ENCODE data around the gene LDLRAD3.
A peak's percentile ranks its signal among the peaks of the same experiment; 100 is the strongest.

Gene LDLRAD3

DNA sequence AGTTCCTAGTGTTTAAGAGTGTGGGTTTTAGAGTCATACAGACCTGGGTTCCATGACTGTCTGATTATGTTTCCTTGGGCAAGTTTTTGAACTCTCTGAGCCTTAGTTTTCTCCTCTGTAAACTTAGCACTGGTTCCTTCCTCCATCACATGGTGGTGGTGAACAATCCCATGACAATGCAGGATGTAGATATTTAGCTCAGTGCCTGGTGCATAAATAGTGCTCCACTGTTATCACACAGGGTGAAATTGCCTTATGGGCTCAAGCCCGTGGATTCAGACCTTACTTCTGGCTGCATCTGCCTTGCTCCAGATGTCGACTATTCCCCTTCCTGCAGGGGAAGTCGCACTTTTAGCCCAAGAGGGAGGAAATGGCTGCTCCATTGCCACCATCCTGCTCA, 62.7 kb downstream of the LDLRAD3 start:
- no peak for TF ChIP-seq GATA3 (IDR thresholded peaks at IDR 0.05; ENCODE audit: low read depth, low read length)
- no peak for TF ChIP-seq GATA2 (IDR thresholded peaks at IDR 0.05; ENCODE audit: low read depth, low read length)

GRCh38 chr11:36007127-36007655, 63.3 kb downstream of the LDLRAD3 start:
- TF ChIP-seq GATA2 (IDR thresholded peaks at IDR 0.05; ENCODE audit: low read depth, low read length) (no peak), GATA3 (IDR thresholded peaks at IDR 0.05; ENCODE audit: low read depth, low read length) (no peak)

DNA sequence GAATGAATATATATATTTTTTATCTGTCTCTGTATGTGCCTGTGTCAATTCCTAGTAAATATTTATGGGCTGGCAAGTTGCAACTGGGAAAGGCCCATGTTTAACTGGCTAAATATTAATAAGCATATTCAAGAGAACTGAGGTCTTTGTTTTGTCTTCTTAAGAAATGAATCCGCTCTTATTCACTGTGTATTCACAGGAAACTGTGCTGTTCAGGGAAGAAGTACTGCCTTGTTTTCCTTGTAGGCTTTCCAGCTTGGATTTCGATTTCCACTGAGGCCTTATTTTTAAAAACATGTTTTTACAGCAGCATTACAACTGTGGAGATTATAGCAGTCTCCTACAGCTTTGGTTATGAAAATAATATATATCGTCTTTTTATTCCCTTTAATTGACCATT, 64.7 kb downstream of the LDLRAD3 start:
- no peak for TF ChIP-seq GATA3 (IDR thresholded peaks at IDR 0.05; ENCODE audit: low read depth, low read length)
- no peak for TF ChIP-seq GATA2 (IDR thresholded peaks at IDR 0.05; ENCODE audit: low read depth, low read length)

- no peak for TF ChIP-seq GATA2 (IDR thresholded peaks at IDR 0.05; ENCODE audit: low read depth, low read length)
- no peak for TF ChIP-seq GATA3 (IDR thresholded peaks at IDR 0.05; ENCODE audit: low read depth, low read length)
Measured at GRCh38 chr11:36009473-36009872, 65.6 kb downstream of the LDLRAD3 start.

DNA sequence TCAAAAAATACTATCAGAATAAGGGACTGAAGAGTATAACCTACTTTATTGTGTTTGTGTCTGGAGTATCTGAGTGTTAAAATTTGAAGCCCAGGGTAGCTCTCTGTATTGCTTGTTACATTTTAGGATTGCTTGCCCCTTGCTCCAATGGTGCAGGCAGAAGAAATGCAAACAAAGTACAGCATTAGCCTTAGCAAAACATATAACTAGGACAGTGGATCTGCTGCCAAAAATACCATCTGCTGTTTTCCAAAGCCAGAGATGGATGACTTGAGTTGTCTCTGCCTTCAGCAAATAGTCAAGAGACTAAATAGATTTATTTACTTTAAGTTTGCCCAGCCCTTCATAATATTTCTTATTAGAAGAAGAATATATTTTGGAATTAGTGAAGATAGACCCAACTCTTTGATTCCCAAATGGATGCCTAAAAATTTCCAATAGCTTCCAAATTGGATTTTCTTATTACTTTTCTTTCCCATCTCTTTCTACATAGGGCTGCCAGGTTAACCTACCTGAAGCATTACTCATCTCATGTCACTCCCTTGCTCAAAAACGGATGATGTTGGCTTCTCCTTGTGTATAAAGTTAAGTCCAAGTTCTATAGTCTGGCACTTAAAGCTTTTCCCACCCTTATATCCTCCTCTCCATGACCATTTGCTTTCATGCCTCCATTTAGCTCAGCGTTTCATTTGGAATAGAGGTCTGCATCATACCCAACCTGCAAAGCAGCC, 66.3 kb downstream of the LDLRAD3 start:
- TF ChIP-seq GATA2 (IDR thresholded peaks at IDR 0.05; ENCODE audit: low read depth, low read length) (no peak), GATA3 (IDR thresholded peaks at IDR 0.05; ENCODE audit: low read depth, low read length) (no peak)

DNA sequence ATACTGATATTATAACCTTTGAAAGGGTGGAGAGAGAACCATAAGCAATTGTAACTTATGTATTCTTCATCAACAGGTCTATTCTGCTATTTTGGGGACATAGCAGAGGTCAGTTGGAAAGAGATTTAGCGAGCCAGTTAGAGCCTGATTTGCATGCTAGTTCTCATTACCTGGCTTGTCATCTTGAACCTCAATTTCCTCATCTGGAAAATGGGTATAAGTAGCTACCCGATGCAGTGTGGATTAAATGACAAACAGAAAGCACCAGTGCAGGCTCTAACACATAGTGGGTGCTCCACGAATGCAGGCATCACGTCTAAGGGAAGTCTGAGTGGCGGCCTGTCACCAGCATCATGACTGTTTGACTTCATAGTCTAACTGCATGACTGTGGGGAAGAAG, 67.7 kb downstream of the LDLRAD3 start:
- TF ChIP-seq GATA2 (IDR thresholded peaks at IDR 0.05; ENCODE audit: low read depth, low read length) = no peak
- no peak for TF ChIP-seq GATA3 (IDR thresholded peaks at IDR 0.05; ENCODE audit: low read depth, low read length)

GRCh38 chr11:36012455-36012854, 68.6 kb downstream of the LDLRAD3 start:
- TF ChIP-seq GATA3 (IDR thresholded peaks at IDR 0.05; ENCODE audit: low read depth, low read length) (no peak), GATA2 (IDR thresholded peaks at IDR 0.05; ENCODE audit: low read depth, low read length) (peak; percentile 26; the same call in 1 of the 2 replicates)

GRCh38 chr11:36012979-36013378, 69.1 kb downstream of the LDLRAD3 start:
- TF ChIP-seq GATA3 (IDR thresholded peaks at IDR 0.05; ENCODE audit: low read depth, low read length) (no peak), GATA2 (IDR thresholded peaks at IDR 0.05; ENCODE audit: low read depth, low read length) (no peak)

DNA sequence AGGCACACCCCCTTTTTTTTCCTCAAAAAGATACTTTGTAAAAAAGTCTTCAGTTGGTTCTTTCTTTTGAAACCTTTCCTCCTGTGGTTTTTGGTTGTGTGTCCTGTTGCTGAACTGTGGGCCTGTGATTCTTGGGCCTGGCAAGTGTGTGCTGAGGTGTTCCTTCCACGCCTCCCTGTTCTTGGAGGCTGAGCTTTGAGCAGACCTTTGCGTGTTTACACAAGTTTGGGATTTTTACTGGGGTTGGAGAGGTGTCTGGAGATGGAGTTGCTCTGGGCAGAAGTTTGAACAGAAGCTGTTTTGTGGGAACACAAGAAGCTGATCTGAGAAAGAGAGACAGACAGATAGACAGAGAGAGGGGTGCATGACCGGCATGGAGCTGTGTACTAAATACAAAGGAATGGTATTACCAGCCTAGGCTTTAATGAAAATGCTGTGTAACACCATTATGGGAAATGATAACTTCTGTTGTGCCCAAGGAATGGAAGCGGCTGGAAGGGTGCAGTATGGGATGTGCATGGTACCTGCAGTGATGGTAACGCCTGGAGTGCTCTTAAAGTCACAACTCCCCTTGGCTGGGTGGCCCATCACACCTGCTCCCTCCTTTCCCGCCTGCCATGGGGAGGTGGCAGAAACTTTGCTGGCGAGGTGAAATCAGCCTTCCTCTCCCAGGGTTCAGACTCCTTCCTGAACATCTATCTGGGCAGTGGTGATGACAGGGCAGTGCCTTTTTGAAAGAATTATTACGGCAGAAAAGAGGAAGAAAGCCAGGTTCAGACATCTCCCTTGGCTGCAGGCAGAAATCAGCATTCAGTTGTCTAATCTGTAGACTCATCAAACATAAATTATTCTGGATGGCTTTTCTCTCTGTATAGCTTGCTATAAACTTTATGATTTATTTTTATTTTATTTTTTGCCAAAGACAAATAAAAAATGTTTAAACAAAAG, 70.4 kb downstream of the LDLRAD3 start:
- TF ChIP-seq GATA2 (IDR thresholded peaks at IDR 0.05; ENCODE audit: low read depth, low read length) (no peak), GATA3 (IDR thresholded peaks at IDR 0.05; ENCODE audit: low read depth, low read length) (no peak)

DNA sequence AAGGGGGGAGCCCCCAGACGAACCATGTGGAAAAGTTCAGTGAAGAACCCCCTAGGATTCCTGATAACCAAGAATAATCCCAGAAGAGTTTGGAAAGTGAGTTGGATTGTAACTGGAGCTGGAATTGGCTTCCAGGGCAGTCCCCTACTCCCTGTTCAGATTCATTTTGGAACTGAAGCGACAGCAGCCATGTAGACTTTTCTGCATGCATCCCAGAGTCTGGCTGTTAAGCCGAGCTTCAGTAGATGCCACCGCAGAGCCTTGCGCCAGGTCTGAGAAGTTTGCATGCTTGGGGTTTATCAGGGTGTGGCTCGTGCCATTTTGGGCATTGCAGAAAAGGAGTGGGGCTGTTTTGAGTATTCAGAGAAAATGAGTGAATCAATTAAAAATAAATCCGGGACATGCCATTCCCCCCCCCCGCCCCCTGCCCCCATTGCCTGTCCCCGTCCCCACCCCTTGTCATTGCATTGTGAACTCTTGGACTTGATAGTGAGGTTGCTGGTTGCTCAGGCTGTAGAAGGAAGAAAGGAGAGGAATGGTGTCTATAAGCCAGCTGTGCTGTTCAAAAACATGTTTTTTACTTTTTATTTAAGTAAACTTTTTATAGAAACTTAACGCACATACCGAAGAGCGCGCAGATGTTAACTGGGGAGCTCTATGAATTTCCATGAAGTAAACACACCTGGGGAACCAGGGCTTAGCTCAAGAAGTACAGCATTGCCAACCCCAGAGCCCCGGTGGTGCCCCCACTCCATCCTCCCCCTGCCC, 71.2 kb downstream of the LDLRAD3 start:
- TF ChIP-seq GATA3 (IDR thresholded peaks at IDR 0.05; ENCODE audit: low read depth, low read length) = no peak

GRCh38 chr11:36015799-36016198, 71.9 kb downstream of the LDLRAD3 start:
- TF ChIP-seq GATA2 (IDR thresholded peaks at IDR 0.05; ENCODE audit: low read depth, low read length) = no peak
- no peak for TF ChIP-seq GATA3 (IDR thresholded peaks at IDR 0.05; ENCODE audit: low read depth, low read length)

DNA sequence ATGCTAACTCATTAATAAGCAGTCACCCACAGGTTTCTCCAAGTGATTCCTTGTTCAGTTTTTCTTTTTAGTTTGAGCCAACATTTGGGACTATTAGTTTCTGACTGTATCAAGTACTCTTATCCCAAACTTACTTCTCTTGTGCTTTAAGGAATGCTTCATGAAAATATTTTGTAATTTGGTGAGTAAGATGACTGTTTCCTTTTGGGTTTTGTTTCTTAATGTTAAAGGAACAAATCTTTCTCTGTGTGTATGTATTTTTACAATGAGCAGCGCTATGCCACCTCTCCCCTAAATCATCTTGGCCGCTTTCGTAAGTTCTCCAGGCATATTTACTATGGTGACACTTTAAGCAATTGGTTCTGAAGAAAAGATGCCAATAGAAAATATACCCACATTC, 72.4 kb downstream of the LDLRAD3 start:
- no peak for TF ChIP-seq GATA2 (IDR thresholded peaks at IDR 0.05; ENCODE audit: low read depth, low read length)
- TF ChIP-seq GATA3 (IDR thresholded peaks at IDR 0.05; ENCODE audit: low read depth, low read length) = no peak

DNA sequence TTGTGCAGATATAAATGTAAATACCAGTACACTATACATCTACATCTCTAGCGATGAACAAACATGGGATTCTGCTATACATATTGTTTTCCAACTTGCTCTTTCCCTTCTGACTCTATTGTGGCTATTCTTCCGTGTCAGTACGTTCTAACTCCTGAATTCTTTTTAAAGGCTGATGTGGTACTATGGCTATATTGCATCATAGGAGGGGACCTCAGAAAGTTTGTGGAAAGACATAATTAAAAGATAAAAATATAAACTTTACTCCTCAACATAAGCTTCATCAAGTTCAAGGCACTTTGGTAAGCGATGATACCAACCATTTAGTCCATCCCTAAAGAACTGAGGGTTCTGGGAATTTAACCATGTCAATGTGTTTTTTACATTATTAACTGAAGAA, 72.8 kb downstream of the LDLRAD3 start:
- no peak for TF ChIP-seq GATA3 (IDR thresholded peaks at IDR 0.05; ENCODE audit: low read depth, low read length)
- no peak for TF ChIP-seq GATA2 (IDR thresholded peaks at IDR 0.05; ENCODE audit: low read depth, low read length)

Data from SH-SY5Y (cell line).